Measurements from ENCODE around the gene CHST10.

DNA sequence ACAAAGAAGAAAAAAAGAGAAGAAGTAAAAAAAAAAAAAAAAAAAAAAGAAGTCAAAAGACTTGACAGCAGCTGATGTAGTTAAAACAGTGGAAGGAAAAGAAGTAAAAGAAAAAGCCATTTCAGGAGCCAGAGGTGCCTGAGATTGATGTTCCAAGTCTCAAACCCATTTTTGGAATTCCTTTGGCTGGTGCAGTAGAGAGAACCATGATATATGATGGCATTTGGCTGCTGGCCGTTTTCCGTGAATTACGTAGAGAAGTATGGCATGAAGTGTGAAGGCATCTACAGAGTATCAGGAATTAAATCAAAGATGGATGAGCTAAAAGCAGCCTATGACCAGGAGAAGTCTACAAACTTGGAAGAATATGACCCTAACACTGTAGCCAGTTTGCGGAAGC is 7.6 kb upstream of the CHST10 start:
- TF ChIP-seq, protein P1, sequence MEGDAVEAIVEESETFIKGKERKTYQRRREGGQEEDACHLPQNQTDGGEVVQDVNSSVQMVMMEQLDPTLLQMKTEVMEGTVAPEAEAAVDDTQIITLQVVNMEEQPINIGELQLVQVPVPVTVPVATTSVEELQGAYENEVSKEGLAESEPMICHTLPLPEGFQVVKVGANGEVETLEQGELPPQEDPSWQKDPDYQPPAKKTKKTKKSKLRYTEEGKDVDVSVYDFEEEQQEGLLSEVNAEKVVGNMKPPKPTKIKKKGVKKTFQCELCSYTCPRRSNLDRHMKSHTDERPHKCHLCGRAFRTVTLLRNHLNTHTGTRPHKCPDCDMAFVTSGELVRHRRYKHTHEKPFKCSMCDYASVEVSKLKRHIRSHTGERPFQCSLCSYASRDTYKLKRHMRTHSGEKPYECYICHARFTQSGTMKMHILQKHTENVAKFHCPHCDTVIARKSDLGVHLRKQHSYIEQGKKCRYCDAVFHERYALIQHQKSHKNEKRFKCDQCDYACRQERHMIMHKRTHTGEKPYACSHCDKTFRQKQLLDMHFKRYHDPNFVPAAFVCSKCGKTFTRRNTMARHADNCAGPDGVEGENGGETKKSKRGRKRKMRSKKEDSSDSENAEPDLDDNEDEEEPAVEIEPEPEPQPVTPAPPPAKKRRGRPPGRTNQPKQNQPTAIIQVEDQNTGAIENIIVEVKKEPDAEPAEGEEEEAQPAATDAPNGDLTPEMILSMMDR (IDR thresholded peaks at IDR 0.05 in 8 of 11, conservative IDR thresholded peaks at IDR 0.05 in 3 of 11) = no peak
- TF ChIP-seq POLR2A (IDR thresholded peaks at IDR 0.05) = no peak
- TF ChIP-seq POLR2AphosphoS5 (IDR thresholded peaks at IDR 0.05) = no peak

Measured in spleen (tissue), 7 donors.